Uterus (tissue), 4 donors: ENCODE data around the gene GSTO2. TPM values are rescaled to one million over a fixed set of nuclear protein-coding genes. Genes with fewer than 3 reads are reported as not detected.

Experiments
- DNase-seq, 2 donors: peaks; one replicate each; pipeline ENCODE4 v3.0.0-alpha.2; 2019 to 2020
- H3K27ac ChIP-seq, 2 donors: fragments of 200-600 bp; sonication (generic); 1 replicate in 1 of 2; 2 replicates in 1 of 2; pipeline ENCODE4 v1.5.1; 2016 to 2018
- H3K27me3 ChIP-seq, 2 donors: fragments of 200-600 bp; sonication (generic); one replicate each; pipeline ENCODE4 v1.5.1; 2018 to 2019; ENCODE audit warnings: control low read depth in 1 of 2
- H3K36me3 ChIP-seq, 2 donors: fragments of 200-600 bp; sonication (generic); one replicate each; pipeline ENCODE4 v1.5.1; 2019; ENCODE audit warnings: control low read depth in 1 of 2
- H3K4me1 ChIP-seq, 2 donors: fragments of 200-600 bp; sonication (generic); one replicate each; pipeline ENCODE4 v1.5.1; 2018 to 2019; ENCODE audit warnings: control low read depth in 1 of 2
- H3K4me3 ChIP-seq, 2 donors: fragments of 200-600 bp; sonication (generic); 1 replicate in 1 of 2; 2 replicates in 1 of 2; pipeline ENCODE4 v1.5.1; 2018 to 2019; ENCODE audit warnings: mild to moderate bottlenecking in 1 of 2
- H3K9me3 ChIP-seq, 2 donors: fragments of 200-600 bp; sonication (generic); one replicate each; pipeline ENCODE4 v1.5.1; 2019; ENCODE audit warnings: control low read depth in 1 of 2
- CTCF ChIP-seq, 4 experiments: fragments of 200-600 bp in 2 of 4; fragments of 450-650 bp in 2 of 4; sonication (generic) in 2 of 4; IDR thresholded peaks; one replicate each; pipeline ENCODE4 v1.5.1; 2016 to 2019; ENCODE audit warnings: antibody characterized with exemption in 4 of 4, mild to moderate bottlenecking in 2 of 4, moderate library complexity in 1 of 4
- POLR2A ChIP-seq, 2 donors: fragments of 450-650 bp; IDR thresholded peaks; one replicate each; pipeline ENCODE4 v1.6.1; 2016; ENCODE audit warnings: antibody characterized with exemption in 2 of 2, mild to moderate bottlenecking in 1 of 2, moderate library complexity in 1 of 2
- intact Hi-C: fragments of 100-400 bp; cut with DNase I; formaldehyde crosslinking; loops from one replicate; pipeline ENCODE4 v1.15.1; 2023; ENCODE audit warnings: low total_unique reads
- total RNA-seq, 4 donors: library from RNA; depleted of rRNA in 3 of 4; stranded (reverse); fragments of >200 nt in 3 of 4; gene quantifications; one replicate each; pipeline versions ENCODE4 v1.1.0 to v1.2.4, GENCODE V29; 2014 to 2023
- donor health status: DM: yes; HTN: yes; CAD: no.

The GSTO2 gene
- total RNA-seq, 4 donors from 2014 or later, result under 0.01 to 10.6 (median 5.6) TPM; not detected in 1

GRCh38 chr10:104317726-104318299 lies 48.8 kb downstream of the GSTO2 start:
- H3K4me3 ChIP-seq, result no peak overlapping the region
- peaks cover 11 to 29% of the 10 kb centered on the region in 2 donors for H3K4me1 ChIP-seq
- H3K9me3 ChIP-seq, result no peaks in the 10 kb centered on the region
- intact Hi-C loops, result no loop called here
- DNase-seq, result no peak
- no peak for TF ChIP-seq CTCF (IDR thresholded peaks at IDR 0.05)
- no peaks in the 10 kb centered on the region for H3K27me3 ChIP-seq
- peak overlapping the region; percentile 38 to 72 for H3K27ac ChIP-seq
- H3K36me3 ChIP-seq, result no peaks in the 10 kb centered on the region

GRCh38 chr10:104318326-104318725 lies 49.3 kb downstream of the GSTO2 start:
- TF ChIP-seq CTCF (IDR thresholded peaks at IDR 0.05) (no peak), POLR2A (IDR thresholded peaks at IDR 0.05) (no peak)
- no peaks in the 10 kb centered on the region for H3K27me3 ChIP-seq
- no peaks in the 10 kb centered on the region for H3K9me3 ChIP-seq
- intact Hi-C loops, result no loop called here
- peak overlapping the region; percentile 38 to 72 for H3K27ac ChIP-seq
- peaks cover 11 to 29% of the 10 kb centered on the region in 2 donors for H3K4me1 ChIP-seq
- H3K36me3 ChIP-seq, result no peaks in the 10 kb centered on the region
- DNase-seq, result no peak
- no peak overlapping the region for H3K4me3 ChIP-seq

- TF ChIP-seq POLR2A (IDR thresholded peaks at IDR 0.05), result no peak
- TF ChIP-seq CTCF (IDR thresholded peaks at IDR 0.05), result no peak
- peak overlapping the region; percentile 20 to 72 for H3K27ac ChIP-seq
- peak; percentile 71 to 74 for DNase-seq
- no peak overlapping the region for H3K4me3 ChIP-seq
- H3K36me3 ChIP-seq, result no peaks in the 10 kb centered on the region
- intact Hi-C loops, result no loop called here
- H3K9me3 ChIP-seq, result no peaks in the 10 kb centered on the region
- H3K27me3 ChIP-seq, result no peaks in the 10 kb centered on the region
- peaks cover 11 to 29% of the 10 kb centered on the region in 2 donors for H3K4me1 ChIP-seq
Observed at GRCh38 chr10:104318810-104319741, 50.1 kb downstream of the GSTO2 start.

- Histone ChIP-seq H3K4me1 (peaks cover 22 to 43% of the 10 kb centered on the region in 2 donors), H3K27me3 (no peaks in the 10 kb centered on the region), H3K27ac (peak overlapping the region; percentile 0 to 72), H3K4me3 (no peak overlapping the region), H3K36me3 (no peaks in the 10 kb centered on the region), H3K9me3 (no peaks in the 10 kb centered on the region)
- peak in 1 of 2 donors; percentile 36 for DNase-seq
- TF ChIP-seq POLR2A (IDR thresholded peaks at IDR 0.05), result no peak
- TF ChIP-seq CTCF (IDR thresholded peaks at IDR 0.05), result no peak
- intact Hi-C loops, result no loop called here
Observed at GRCh38 chr10:104321226-104321625, 52.2 kb downstream of the GSTO2 start.
